SU-DHL-6 (cell line): Measurements from ENCODE around the gene ZNF22.

ENCODE experiments used
- CTCF ChIP-seq: fragments of 200-600 bp; sonication (generic); IDR thresholded peaks from one replicate; pipeline ENCODE4 v1.5.1; 2017; ENCODE audit warnings: antibody characterized with exemption, mild to moderate bottlenecking, low read length, moderate library complexity; ENCODE audit not compliant: insufficient read depth, poor library complexity, severe bottlenecking
- EZH2phosphoT487 ChIP-seq: fragments of 200-600 bp; sonication (generic), shearing (Covaris generic); conservative IDR thresholded peaks from 2 replicates; pipeline ENCODE4 v1.6.1; 2018; ENCODE audit warnings: mild to moderate bottlenecking, antibody characterized with exemption, low read length, moderate library complexity, mixed read lengths

GRCh38 chr10:44982496-44982895 lies 18.2 kb upstream of the ZNF22 start:
- TF ChIP-seq CTCF (no peak), EZH2phosphoT487 (no peak)
